Measurements from ENCODE around the gene FAM118A. TPM values are rescaled to one million over a fixed set of nuclear protein-coding genes. Genes with fewer than 3 reads are reported as not detected.

The FAM118A gene
- total and polyA plus RNA-seq, 12 donors: 10.2 to 35.7 (median 16.3) TPM

- 84 to 94% methylated on average over 7 of the region's 7 CpGs for WGBS, 2 donors
- Histone ChIP-seq H3K36me3 (peaks cover 0 to 94% (median 4%) of the 10 kb centered on the region in 9 donors), H3K27ac (no peak overlapping the region), H3K4me3 (no peak overlapping the region), H3K27me3 (no peaks in the 10 kb centered on the region), H3K4me1 (peaks cover 5 to 54% (median 44%) of the 10 kb centered on the region in 9 donors), H3K9me3 (no peaks in the 10 kb centered on the region)
- TF ChIP-seq CTCF (IDR thresholded peaks at IDR 0.05): no peak
- DNase-seq: no peak
- intact Hi-C loops (cut with DNase I): loop anchor here in 1 of 10 donors (10.0 kb wide), 1 partner anchor 64 kb away; no protein-coding TSS in a partner anchor
- no peak for ATAC-seq
Observed at GRCh38 chr22:45338795-45339194, 29.1 kb downstream of the FAM118A start.

DNA sequence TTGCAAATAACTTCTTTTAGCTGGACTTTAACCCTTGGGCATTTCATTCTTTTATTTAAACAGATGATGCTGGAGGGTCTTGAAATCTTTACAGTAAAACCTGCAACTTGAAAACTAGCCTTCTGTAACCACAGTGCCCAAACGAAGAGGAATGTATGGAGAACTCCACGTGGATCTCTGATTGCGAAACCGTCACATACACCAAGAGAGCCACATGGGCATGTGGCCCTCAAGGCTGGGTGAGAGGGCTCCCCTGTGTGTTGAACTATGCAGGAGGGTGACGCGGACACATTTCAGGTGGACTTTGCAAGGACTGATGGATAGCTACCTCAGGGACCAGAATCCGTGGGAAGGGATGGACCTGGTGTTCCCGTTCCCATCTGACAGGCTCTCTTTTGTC is 30.6 kb downstream of the FAM118A start:
- no peaks in the 10 kb centered on the region for H3K27me3 ChIP-seq
- peaks cover 0 to 82% (median 4%) of the 10 kb centered on the region in 9 donors for H3K36me3 ChIP-seq
- no peak for ATAC-seq
- TF ChIP-seq CTCF (IDR thresholded peaks at IDR 0.05): no peak
- 89% methylated on average over 8 of the region's 8 CpGs for WGBS, 2 donors
- H3K27ac ChIP-seq: no peak overlapping the region
- intact Hi-C loops (cut with DNase I): loop anchor here in 1 of 10 donors (5.0 kb wide), 1 partner anchor 72 kb away; the partner anchor contains the start of genes RIBC2 and SMC1B
- H3K4me3 ChIP-seq: no peak overlapping the region
- H3K4me1 ChIP-seq: peaks cover 5 to 41% (median 35%) of the 10 kb centered on the region in 9 donors
- no peaks in the 10 kb centered on the region for H3K9me3 ChIP-seq
- DNase-seq: no peak

GRCh38 chr22:45341498-45341897 is 31.8 kb downstream of the FAM118A start:
- H3K27me3 ChIP-seq: no peaks in the 10 kb centered on the region
- peaks cover 2 to 29% (median 25%) of the 10 kb centered on the region in 9 donors for H3K4me1 ChIP-seq
- peak overlapping the region in 9 of 10 donors; percentile 10 to 72 (median 34) for H3K27ac ChIP-seq
- intact Hi-C loops (cut with DNase I): loop anchor here in 1 of 10 donors (5.0 kb wide), 1 partner anchor 71 kb away; the partner anchor contains the start of genes RIBC2 and SMC1B
- no peak for TF ChIP-seq CTCF (IDR thresholded peaks at IDR 0.05)
- DNase-seq (peak in 1 of 2 donors; percentile 26), ATAC-seq (peak; percentile 23 to 77 (median 62))
- no peak overlapping the region for H3K4me3 ChIP-seq
- H3K9me3 ChIP-seq: no peaks in the 10 kb centered on the region
- peaks cover 0 to 70% (median 4%) of the 10 kb centered on the region in 9 donors for H3K36me3 ChIP-seq
- 10 to 16% methylated on average over 6 of the region's 6 CpGs for WGBS, 2 donors

- no peaks in the 10 kb centered on the region for H3K9me3 ChIP-seq
- H3K36me3 ChIP-seq: peaks cover 0 to 59% (median 4%) of the 10 kb centered on the region in 9 donors
- TF ChIP-seq CTCF (IDR thresholded peaks at IDR 0.05): no peak
- intact Hi-C loops (cut with DNase I): loop anchor here in 1 of 10 donors (5.0 kb wide), 1 partner anchor 69 kb away; the partner anchor contains the start of genes RIBC2 and SMC1B
- no peak for DNase-seq
- ATAC-seq: no peak
- no peaks in the 10 kb centered on the region for H3K27me3 ChIP-seq
- H3K4me3 ChIP-seq: no peak overlapping the region
- no peak overlapping the region for H3K27ac ChIP-seq
- 85 to 91% methylated on average over 8 of the region's 8 CpGs for WGBS, 2 donors
- H3K4me1 ChIP-seq: peaks cover 0 to 16% (median 12%) of the 10 kb centered on the region in 9 donors
Observed at GRCh38 chr22:45343143-45343542, 33.4 kb downstream of the FAM118A start.

All from heart right ventricle (tissue), 16 donors.